Measurements from ENCODE around the gene PRRT1B.

DNA sequence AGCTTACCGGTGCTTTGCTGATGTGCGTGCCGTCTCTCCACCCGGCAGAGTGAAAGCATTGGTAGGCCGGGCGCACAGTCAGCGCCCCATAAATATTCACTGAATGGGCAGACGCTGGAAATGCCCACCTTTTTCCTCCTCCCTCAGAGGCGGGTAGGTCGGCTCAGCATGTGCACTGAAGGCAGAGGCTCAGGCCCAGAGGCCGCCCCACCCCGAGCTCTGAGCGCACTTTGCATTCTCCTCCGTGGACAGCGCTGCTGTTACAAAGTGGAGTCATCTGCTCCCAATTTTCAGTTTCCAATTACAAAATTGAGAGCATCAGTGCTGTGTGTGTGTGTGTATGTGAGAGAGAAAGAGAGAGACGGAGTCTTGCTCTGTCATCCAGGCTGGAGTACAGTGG is 24.8 kb upstream of the PRRT1B start:
- TF ChIP-seq ESRRA (IDR thresholded peaks at IDR 0.05; ENCODE audit: borderline replicate concordance, low read length), result no peak
- no peak for TF ChIP-seq CTCF (IDR thresholded peaks at IDR 0.05)
